SK-N-SH treated with all-trans-retinoic acid at 6 μM for 48 hours (cell line): ENCODE measurements around the gene MAST4.

ENCODE experiments used
- ESRRG ChIP-seq: fragments of 250-450 bp; sonication (Bioruptor Pico); IDR thresholded peaks from 2 replicates; pipeline ENCODE4 v1.6.1; 2021; ENCODE audit warnings: mild to moderate bottlenecking
- PPARA ChIP-seq: fragments of 250-450 bp; sonication (Bioruptor Pico); IDR thresholded peaks from 2 replicates; pipeline ENCODE4 v1.5.0; 2020; ENCODE audit warnings: mild to moderate bottlenecking, borderline replicate concordance
- TCF4 ChIP-seq: fragments of 250-450 bp; sonication (Bioruptor Pico); IDR thresholded peaks from 2 replicates; pipeline ENCODE4 v1.8.0; 2021; ENCODE audit warnings: mild to moderate bottlenecking, moderate library complexity, borderline replicate concordance
- ZC3H10 ChIP-seq: fragments of 250-450 bp; sonication (Bioruptor Pico); IDR thresholded peaks from 2 replicates; pipeline ENCODE4 v1.5.1; 2021; ENCODE audit warnings: mild to moderate bottlenecking, moderate library complexity
- ZFP30 ChIP-seq: fragments of 450-650 bp; formaldehyde crosslinking; IDR thresholded peaks from 2 replicates; pipeline ENCODE4 v1.5.0; 2022; ENCODE audit warnings: mild to moderate bottlenecking, moderate library complexity
- ZNF70 ChIP-seq: fragments of 450-650 bp; formaldehyde crosslinking; IDR thresholded peaks from 2 replicates; pipeline ENCODE4 v1.5.0; 2020; ENCODE audit warnings: mild to moderate bottlenecking, moderate library complexity
- TF ChIP-seq, protein P1 (sequence below): fragments of 250-450 bp; sonication (Bioruptor Pico); IDR thresholded peaks from 2 replicates; pipeline ENCODE4 v1.8.0; 2020; ENCODE audit warnings: mild to moderate bottlenecking, moderate library complexity, borderline replicate concordance

DNA sequence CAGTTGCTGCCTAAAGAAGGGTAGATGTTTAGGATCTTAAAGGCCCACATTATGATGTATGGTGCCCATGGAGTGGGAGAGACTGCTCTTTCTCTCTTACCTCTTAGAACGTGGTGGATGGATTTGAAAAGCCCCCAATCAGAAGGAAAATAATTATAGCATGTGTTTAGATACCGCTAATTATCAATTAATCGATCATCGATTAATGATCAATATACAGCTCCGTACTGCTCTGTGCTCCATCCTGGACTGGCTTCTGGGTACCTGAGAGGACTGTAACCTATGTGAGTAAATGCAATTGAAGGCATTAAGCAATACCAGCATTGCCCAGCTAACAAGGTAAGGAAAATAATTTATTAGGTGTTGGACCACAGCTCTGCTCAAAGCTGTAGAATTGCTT lies 149.1 kb downstream of the MAST4 start:
- TF ChIP-seq PPARA (CRISPR knock-in tag) (no peak), ZNF70 (no peak), ZC3H10 (CRISPR knock-in tag) (no peak), ZFP30 (CRISPR knock-in tag) (no peak), TCF4 (CRISPR knock-in tag) (no peak), ESRRG (CRISPR knock-in tag) (no peak)
- TF ChIP-seq, protein P1, sequence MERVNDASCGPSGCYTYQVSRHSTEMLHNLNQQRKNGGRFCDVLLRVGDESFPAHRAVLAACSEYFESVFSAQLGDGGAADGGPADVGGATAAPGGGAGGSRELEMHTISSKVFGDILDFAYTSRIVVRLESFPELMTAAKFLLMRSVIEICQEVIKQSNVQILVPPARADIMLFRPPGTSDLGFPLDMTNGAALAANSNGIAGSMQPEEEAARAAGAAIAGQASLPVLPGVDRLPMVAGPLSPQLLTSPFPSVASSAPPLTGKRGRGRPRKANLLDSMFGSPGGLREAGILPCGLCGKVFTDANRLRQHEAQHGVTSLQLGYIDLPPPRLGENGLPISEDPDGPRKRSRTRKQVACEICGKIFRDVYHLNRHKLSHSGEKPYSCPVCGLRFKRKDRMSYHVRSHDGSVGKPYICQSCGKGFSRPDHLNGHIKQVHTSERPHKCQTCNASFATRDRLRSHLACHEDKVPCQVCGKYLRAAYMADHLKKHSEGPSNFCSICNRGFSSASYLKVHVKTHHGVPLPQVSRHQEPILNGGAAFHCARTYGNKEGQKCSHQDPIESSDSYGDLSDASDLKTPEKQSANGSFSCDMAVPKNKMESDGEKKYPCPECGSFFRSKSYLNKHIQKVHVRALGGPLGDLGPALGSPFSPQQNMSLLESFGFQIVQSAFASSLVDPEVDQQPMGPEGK (CRISPR knock-in tag) = no peak
